ENCODE results near the gene HEY2. TPM values are rescaled to one million over a fixed set of nuclear protein-coding genes. Genes with fewer than 3 reads are reported as not detected.

The HEY2 gene
- polyA plus RNA-seq (not detected in 3 replicates), polyA minus RNA-seq (not detected in 3 replicates)
- not detected for polyA plus RNA-seq (2011; ENCODE audit: low read depth)
- not detected in 2 replicates for polyA plus RNA-seq (2011; cell fraction: cytosol; rRNA removed)
- 0.05 TPM in 1 of 2 replicates, not detected in the other for polyA plus RNA-seq (2011; cell fraction: nucleus; rRNA removed)
- polyA plus RNA-seq (2012; ENCODE audit: low replicate concordance): not detected in 2 replicates
- polyA minus RNA-seq (2011; cell fraction: cytosol; rRNA and poly(A)+ RNA removed): not detected
- not detected in 2 replicates for polyA minus RNA-seq (2011; cell fraction: nucleus; rRNA and poly(A)+ RNA removed)

DNA sequence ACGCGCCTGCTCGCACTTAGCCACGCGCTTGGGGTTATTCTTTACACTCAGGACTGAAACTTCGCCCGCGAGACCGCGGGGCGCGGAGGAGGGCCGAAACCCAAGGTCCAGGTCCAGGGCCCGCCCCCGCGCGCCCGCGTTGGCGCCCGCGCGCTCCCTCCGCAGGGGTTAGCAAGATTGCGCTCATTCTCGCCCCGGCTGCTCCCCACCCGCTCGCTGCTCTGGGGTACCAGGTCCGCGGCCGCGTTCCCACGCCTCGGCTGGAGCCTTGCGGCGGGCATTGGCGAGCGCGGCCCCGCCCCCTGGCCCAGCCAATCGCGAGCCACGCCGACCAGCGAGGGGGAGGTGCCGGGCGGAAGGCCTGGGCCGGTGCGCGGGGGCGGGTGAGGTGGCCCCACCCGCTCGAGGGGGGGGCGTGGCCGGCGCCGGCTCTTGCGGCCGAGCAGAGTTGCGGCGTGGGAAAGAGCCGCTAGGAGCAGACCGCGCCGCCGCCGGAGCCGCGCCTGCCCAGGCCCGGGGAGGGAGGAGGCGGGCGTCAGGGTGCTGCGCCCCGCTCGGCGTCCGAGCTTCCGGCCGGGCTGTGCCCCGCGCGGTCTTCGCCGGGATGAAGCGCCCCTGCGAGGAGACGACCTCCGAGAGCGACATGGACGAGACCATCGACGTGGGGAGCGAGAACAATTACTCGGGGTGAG is at the start of gene HEY2:
TSS of gene HEY2 (plus strand) at position 460 of the 692 bp plus-strand sequence. CDS start at position 605, 145 bp downstream.
- Histone ChIP-seq H3K27me3 (ENCODE audit: control insufficient read depth, extremely low read depth, insufficient read depth, low read length) (peaks cover 68% of the 10 kb centered on the region), H3K27ac (ENCODE audit: control insufficient read depth, insufficient read depth, low read length) (no peak within 1 kb of the TSS), H4K20me1 (ENCODE audit: control insufficient read depth, extremely low read depth, insufficient read depth, low read length) (no peaks in the 10 kb centered on the region), H3K9me3 (ENCODE audit: control insufficient read depth, low read depth, low read length) (no peaks in the 10 kb centered on the region), H3K4me3 (ENCODE audit: control insufficient read depth in 2 of 3, extremely low read depth in 1 of 3, insufficient read depth in 2 of 3, low read depth in 1 of 3, low read length in 3 of 3) (peak within 1 kb of the TSS; percentile 60 to 75 (median 73)), H3K79me2 (ENCODE audit: control insufficient read depth, insufficient read depth, low read length) (no peaks in the 10 kb centered on the region), H3K36me3 (ENCODE audit: control insufficient read depth in 2 of 2, extremely low read depth in 1 of 2, insufficient read depth in 2 of 2, low read length in 2 of 2) (no peaks in the 10 kb centered on the region), H3K4me1 (ENCODE audit: control insufficient read depth, extremely low read depth, insufficient read depth, low read length) (peaks cover 24% of the 10 kb centered on the region), H2AFZ (ENCODE audit: control insufficient read depth, low read length) (peak within 1 kb of the TSS; percentile 75), H3K4me2 (ENCODE audit: control insufficient read depth, extremely low read depth, insufficient read depth, low read depth, low read length) (peak within 1 kb of the TSS; percentile 96), H3K9ac (ENCODE audit: control insufficient read depth, extremely low read depth, insufficient read depth, low read length) (peak within 1 kb of the TSS; percentile 26), H3K9me1 (ENCODE audit: control insufficient read depth, extremely low read depth, insufficient read depth, low read length) (no peaks in the 10 kb centered on the region)
- DNase-seq (ENCODE audit: low read depth, low spot score): peak; percentile 7
- dilution Hi-C loops (cut with MboI; ENCODE audit: extremely low pct_ligation_motif_present, low sequenced_read_pairs): no loop called here
- no peak for FAIRE-seq
- TF ChIP-seq, protein P1, sequence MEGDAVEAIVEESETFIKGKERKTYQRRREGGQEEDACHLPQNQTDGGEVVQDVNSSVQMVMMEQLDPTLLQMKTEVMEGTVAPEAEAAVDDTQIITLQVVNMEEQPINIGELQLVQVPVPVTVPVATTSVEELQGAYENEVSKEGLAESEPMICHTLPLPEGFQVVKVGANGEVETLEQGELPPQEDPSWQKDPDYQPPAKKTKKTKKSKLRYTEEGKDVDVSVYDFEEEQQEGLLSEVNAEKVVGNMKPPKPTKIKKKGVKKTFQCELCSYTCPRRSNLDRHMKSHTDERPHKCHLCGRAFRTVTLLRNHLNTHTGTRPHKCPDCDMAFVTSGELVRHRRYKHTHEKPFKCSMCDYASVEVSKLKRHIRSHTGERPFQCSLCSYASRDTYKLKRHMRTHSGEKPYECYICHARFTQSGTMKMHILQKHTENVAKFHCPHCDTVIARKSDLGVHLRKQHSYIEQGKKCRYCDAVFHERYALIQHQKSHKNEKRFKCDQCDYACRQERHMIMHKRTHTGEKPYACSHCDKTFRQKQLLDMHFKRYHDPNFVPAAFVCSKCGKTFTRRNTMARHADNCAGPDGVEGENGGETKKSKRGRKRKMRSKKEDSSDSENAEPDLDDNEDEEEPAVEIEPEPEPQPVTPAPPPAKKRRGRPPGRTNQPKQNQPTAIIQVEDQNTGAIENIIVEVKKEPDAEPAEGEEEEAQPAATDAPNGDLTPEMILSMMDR (optimal IDR thresholded peaks at IDR 0.05 in 1 of 3, IDR thresholded peaks at IDR 0.05 in 1 of 3, conservative IDR thresholded peaks at IDR 0.05 in 1 of 3; ENCODE audit: extremely low read depth in 1 of 3, insufficient read depth in 2 of 3, low read length in 3 of 3): no peak
- TF ChIP-seq EZH2 (IDR thresholded peaks at IDR 0.05; ENCODE audit: low read length): no peak

DNA sequence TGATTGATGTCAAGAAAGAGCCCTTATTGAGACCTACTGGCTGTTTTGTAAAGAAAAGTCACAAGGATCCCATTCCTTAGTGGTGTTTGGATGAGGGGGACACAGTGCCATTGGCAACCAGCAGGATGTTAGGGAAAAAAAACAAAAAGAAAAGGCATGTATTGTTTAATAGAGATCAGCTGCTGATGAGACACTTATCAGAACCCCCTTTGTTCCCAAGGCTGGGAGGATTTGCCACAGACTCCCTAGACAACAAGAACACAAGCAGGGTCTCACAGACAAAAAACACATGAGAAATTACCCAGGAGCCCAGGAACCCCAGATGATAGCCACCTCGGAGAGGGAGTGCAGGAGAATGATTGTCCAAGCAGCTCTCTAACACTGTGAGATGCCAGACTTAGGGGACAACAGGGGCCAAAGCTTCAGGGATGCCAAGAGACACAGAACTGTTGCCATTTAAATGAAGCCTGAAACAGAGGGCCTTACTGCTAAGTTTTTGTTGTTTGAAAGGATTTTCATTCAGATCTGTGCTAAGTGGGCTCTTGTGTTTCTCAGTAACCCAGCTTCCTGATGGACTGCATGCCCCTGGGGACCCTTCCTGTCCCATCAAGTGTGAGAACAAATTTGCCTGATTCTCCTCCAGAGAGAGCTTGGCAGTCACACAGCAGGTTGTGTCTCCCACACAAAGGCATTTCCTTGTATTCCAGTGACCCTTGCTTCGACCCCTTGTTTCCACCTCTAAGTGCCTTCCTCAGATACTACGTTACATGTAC is 48.7 kb upstream of the HEY2 start:
- Histone ChIP-seq H2AFZ (ENCODE audit: control insufficient read depth, low read length) (no peak overlapping the region), H3K4me3 (ENCODE audit: control insufficient read depth in 2 of 3, extremely low read depth in 1 of 3, insufficient read depth in 2 of 3, low read depth in 1 of 3, low read length in 3 of 3) (no peak overlapping the region), H3K27ac (ENCODE audit: control insufficient read depth, insufficient read depth, low read length) (no peak overlapping the region), H3K9me3 (ENCODE audit: control insufficient read depth, low read depth, low read length) (no peaks in the 10 kb centered on the region), H3K79me2 (ENCODE audit: control insufficient read depth, insufficient read depth, low read length) (no peaks in the 10 kb centered on the region), H4K20me1 (ENCODE audit: control insufficient read depth, extremely low read depth, insufficient read depth, low read length) (no peaks in the 10 kb centered on the region), H3K9me1 (ENCODE audit: control insufficient read depth, extremely low read depth, insufficient read depth, low read length) (no peaks in the 10 kb centered on the region), H3K36me3 (ENCODE audit: control insufficient read depth in 2 of 2, extremely low read depth in 1 of 2, insufficient read depth in 2 of 2, low read length in 2 of 2) (no peaks in the 10 kb centered on the region), H3K4me2 (ENCODE audit: control insufficient read depth, extremely low read depth, insufficient read depth, low read depth, low read length) (no peak overlapping the region), H3K4me1 (ENCODE audit: control insufficient read depth, extremely low read depth, insufficient read depth, low read length) (no peaks in the 10 kb centered on the region), H3K27me3 (ENCODE audit: control insufficient read depth, extremely low read depth, insufficient read depth, low read length) (no peaks in the 10 kb centered on the region), H3K9ac (ENCODE audit: control insufficient read depth, extremely low read depth, insufficient read depth, low read length) (no peak overlapping the region)
- DNase-seq (ENCODE audit: low read depth, low spot score) (no peak), FAIRE-seq (no peak)
- no peak for TF ChIP-seq EZH2 (IDR thresholded peaks at IDR 0.05; ENCODE audit: low read length)
- TF ChIP-seq, protein P1 (optimal IDR thresholded peaks at IDR 0.05 in 1 of 3, IDR thresholded peaks at IDR 0.05 in 1 of 3, conservative IDR thresholded peaks at IDR 0.05 in 1 of 3; ENCODE audit: extremely low read depth in 1 of 3, insufficient read depth in 2 of 3, low read length in 3 of 3): no peak
- dilution Hi-C loops (cut with MboI; ENCODE audit: extremely low pct_ligation_motif_present, low sequenced_read_pairs): no loop called here
